HepG2 (cell line): ENCODE data around the gene GPRASP3. TPM values are rescaled to one million over a fixed set of nuclear protein-coding genes. Genes with fewer than 3 reads are reported as not detected.

Source experiments
- ATAC-seq: fragments of 200-7000 bp; cut with Tn5 transposase; 3 replicates; pipeline ENCODE4 v1.9.1; 2020; ENCODE audit warnings: mild to moderate bottlenecking, moderate library complexity
- BruUV-seq: library from RNA; stranded (reverse); fragments of 400-500 nt; replicated peaks from 2 replicates; lab custom pipeline; 2021; lab: Mats Ljungman, UMichigan
- CTCF ChIA-PET: fragments of 300-600 bp; formaldehyde crosslinking; extraction: SDS; loops from one replicate; lab custom pipeline; 2021; ENCODE audit warnings: low total read pairs, inconsistent platforms, low intra/inter-chr PET ratio; lab: Yijun Ruan, JAX
- POLR2A ChIA-PET: fragments of 350-600 bp; sonication (Branson Sonifier 250); formaldehyde crosslinking; loops from one replicate; lab custom pipeline; 2020; ENCODE audit warnings: antibody characterized with exemption, inconsistent platforms; lab: Yijun Ruan, JAX
- DNase-seq: peaks from one replicate; pipeline ENCODE4 v3.0.0-alpha.2; 2015; ENCODE audit warnings: low spot score
- FAIRE-seq: peaks from 3 replicates; lab custom pipeline; 2011; peaks lifted over from hg19 to GRCh38; lab: Jason Lieb, UNC
- H2AFZ ChIP-seq: one replicate; pipeline ENCODE4 v1.6.1; 2011; ENCODE audit warnings: low read length, inconsistent platforms
- H3K27ac ChIP-seq: fragments of 300-600 bp; 3 replicates; pipeline ENCODE4 v1.8.0; 2011; ENCODE audit warnings: mixed run types, mild to moderate bottlenecking, mixed read lengths, low read length, inconsistent platforms; ENCODE audit not compliant: insufficient read depth; ENCODE audit errors: extremely low read length
- H3K27me3 ChIP-seq, 2 experiments: fragments of 200-600 bp in 1 of 2; 2 replicates in 1 of 2; 3 replicates in 1 of 2; pipeline versions ENCODE4 v1.6.0 to v1.8.0; 2011; ENCODE audit warnings: low read length in 2 of 2, mild to moderate bottlenecking in 2 of 2, moderate library complexity in 2 of 2, inconsistent platforms in 1 of 2; ENCODE audit not compliant: insufficient read depth in 2 of 2, control insufficient read depth in 1 of 2
- H3K36me3 ChIP-seq, 2 experiments: fragments of 200-600 bp in 1 of 2; replicated peaks in 1 of 2; 2 replicates in 1 of 2; 3 replicates in 1 of 2; pipeline versions ENCODE4 v1.5.1 to v1.8.0; 2011; ENCODE audit warnings: low read length in 2 of 2, inconsistent platforms in 1 of 2; ENCODE audit not compliant: insufficient read depth in 2 of 2, control insufficient read depth in 1 of 2
- H3K4me1 ChIP-seq: 2 replicates; pipeline ENCODE4 v1.5.1; 2012; ENCODE audit warnings: low read length, inconsistent platforms; ENCODE audit not compliant: insufficient read depth
- H3K4me2 ChIP-seq: 2 replicates; pipeline ENCODE4 v1.6.0; 2011; ENCODE audit warnings: low read depth, low read length, inconsistent platforms
- H3K4me3 ChIP-seq, 3 experiments: fragments of 200-600 bp in 1 of 3; sonication (generic), shearing (Covaris generic) in 1 of 3; replicated peaks in 1 of 3; 2 replicates each; pipeline ENCODE4 v1.5.1; 2011 to 2016; ENCODE audit warnings: low read length in 3 of 3, inconsistent platforms in 2 of 3, low read depth in 2 of 3, mild to moderate bottlenecking in 2 of 3, control low read depth in 1 of 3, mixed read lengths in 1 of 3; ENCODE audit not compliant: insufficient read depth in 1 of 3
- H3K79me2 ChIP-seq: one replicate; pipeline ENCODE4 v1.6.1; 2011; ENCODE audit warnings: low read length, inconsistent platforms; ENCODE audit not compliant: insufficient read depth
- H3K9ac ChIP-seq: 2 replicates; pipeline ENCODE4 v1.6.0; 2011; ENCODE audit warnings: mild to moderate bottlenecking, low read depth, low read length, inconsistent platforms; ENCODE audit not compliant: insufficient read depth
- H3K9me3 ChIP-seq: 2 replicates; pipeline ENCODE4 v1.5.1; 2012; ENCODE audit warnings: mild to moderate bottlenecking, low read length
- H4K20me1 ChIP-seq: 2 replicates; pipeline ENCODE4 v1.6.0; 2011; ENCODE audit warnings: inconsistent platforms, mild to moderate bottlenecking, low read length, moderate library complexity; ENCODE audit not compliant: insufficient read depth
- CBX1 ChIP-seq: IDR thresholded peaks from one replicate; pipeline ENCODE4 v1.6.1; 2016; ENCODE audit warnings: antibody characterized with exemption, low read depth
- CSRNP2 ChIP-seq: sonication (generic); formaldehyde crosslinking; conservative IDR thresholded peaks from 2 replicates; pipeline ENCODE4 v1.8.0; 2022; ENCODE audit warnings: low read depth, missing genetic modification reagents
- HNF1A ChIP-seq, 2 experiments: sonication (generic) in 1 of 2; formaldehyde crosslinking in 1 of 2; IDR thresholded peaks; 2 replicates each; pipeline versions ENCODE4 v1.4.0 to v1.6.1; 2016 to 2020; ENCODE audit warnings: borderline replicate concordance in 1 of 2, low read depth in 1 of 2, mild to moderate bottlenecking in 1 of 2, missing genetic modification reagents in 1 of 2
- PAWR ChIP-seq: sonication (generic); formaldehyde crosslinking; IDR thresholded peaks from 2 replicates; pipeline ENCODE4 v1.4.0; 2020; ENCODE audit warnings: missing genetic modification reagents, mild to moderate bottlenecking, borderline replicate concordance
- POLR2AphosphoS2 ChIP-seq: IDR thresholded peaks from 2 replicates; pipeline ENCODE4 v1.6.1; 2011; ENCODE audit warnings: low read depth, low read length, improper control_type of control experiment
- SP140L ChIP-seq: sonication (generic); formaldehyde crosslinking; IDR thresholded peaks from 2 replicates; pipeline ENCODE4 v1.4.0; 2020; ENCODE audit warnings: missing genetic modification reagents, borderline replicate concordance
- ZNF740 ChIP-seq: sonication (generic); formaldehyde crosslinking; IDR thresholded peaks from 2 replicates; pipeline ENCODE4 v1.4.0; 2020; ENCODE audit warnings: missing genetic modification reagents
- WGBS: methylation state at CpG from one replicate; pipeline ENCODE4 v1.1.6; 2017; ENCODE audit warnings: low lambda C conversion rate; 5-methylcytosine and 5-hydroxymethylcytosine counted together
- in situ Hi-C: cut with HindIII; loops from 2 replicates; pipeline ENCODE4 v1.10.0; 2017; ENCODE audit warnings: low pct_unique_long_range_greater_than_20kb; ENCODE audit not compliant: extremely low pct_ligation_motif_present
- intact Hi-C: fragments of 100-400 bp; cut with micrococcal nuclease; formaldehyde crosslinking; loops from one replicate; pipeline ENCODE4 v1.10.0; 2022; ENCODE audit not compliant: unreplicated experiment
- polyA plus RNA-seq, 8 experiments: library from polyadenylated mRNA; depleted of rRNA in 3 of 8; stranded (reverse) in 7 of 8; unstranded in 1 of 8; fragments of >200 nt; fragmentation: Illumina TruSeq in 4 of 8; extraction: Trizol in 4 of 8; gene quantifications; 2 replicates each; pipeline versions ENCODE4 v1.2.1 to v1.2.3, GENCODE V29; 2011 to 2016; ENCODE audit warnings: low read depth in 4 of 8, missing spikeins in 1 of 8, mixed read lengths in 1 of 8; ENCODE audit not compliant: insufficient read depth in 1 of 8
- total RNA-seq, 5 experiments: library from RNA; depleted of rRNA; stranded (reverse); fragments of >200 nt; fragmentation: Illumina TruSeq; extraction: Trizol; gene quantifications; 2 replicates each; pipeline ENCODE4 v1.2.3, GENCODE V29; 2016; ENCODE audit warnings: low read depth in 1 of 5
- TF ChIP-seq, protein P1 (sequence below): sonication (generic); formaldehyde crosslinking; IDR thresholded peaks from 2 replicates; pipeline ENCODE4 v1.4.0; 2020; ENCODE audit warnings: mild to moderate bottlenecking, missing genetic modification reagents

Gene GPRASP3
- total and polyA plus RNA-seq, 2 of the 13 experiments (the other 11 are each of a cell fraction or from before 2014, with no cell fraction given), result 0.67 to 1.4 TPM

- TF ChIP-seq POLR2AphosphoS2, result no peak
- TF ChIP-seq PAWR (CRISPR knock-in tag), result no peak
- no peak for TF ChIP-seq ZNF740 (CRISPR knock-in tag)
- TF ChIP-seq, protein P1, sequence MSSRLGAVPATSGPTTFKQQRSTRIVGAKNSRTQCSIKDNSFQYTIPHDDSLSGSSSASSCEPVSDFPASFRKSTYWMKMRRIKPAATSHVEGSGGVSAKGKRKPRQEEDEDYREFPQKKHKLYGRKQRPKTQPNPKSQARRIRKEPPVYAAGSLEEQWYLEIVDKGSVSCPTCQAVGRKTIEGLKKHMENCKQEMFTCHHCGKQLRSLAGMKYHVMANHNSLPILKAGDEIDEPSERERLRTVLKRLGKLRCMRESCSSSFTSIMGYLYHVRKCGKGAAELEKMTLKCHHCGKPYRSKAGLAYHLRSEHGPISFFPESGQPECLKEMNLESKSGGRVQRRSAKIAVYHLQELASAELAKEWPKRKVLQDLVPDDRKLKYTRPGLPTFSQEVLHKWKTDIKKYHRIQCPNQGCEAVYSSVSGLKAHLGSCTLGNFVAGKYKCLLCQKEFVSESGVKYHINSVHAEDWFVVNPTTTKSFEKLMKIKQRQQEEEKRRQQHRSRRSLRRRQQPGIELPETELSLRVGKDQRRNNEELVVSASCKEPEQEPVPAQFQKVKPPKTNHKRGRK (CRISPR knock-in tag), result no peak
- ChIA-PET CTCF (no interaction called here), POLR2A (no interaction called here)
- no peak for ATAC-seq
- no TSS peak for BruUV-seq
- WGBS, result 36% methylated on average over 1 of the region's 1 CpG
- Histone ChIP-seq H3K9me3 (no peaks in the 10 kb centered on the region), H3K79me2 (no peaks in the 10 kb centered on the region), H3K4me1 (peaks cover 8% of the 10 kb centered on the region; the same call in 1 of the 2 replicates), H4K20me1 (no peaks in the 10 kb centered on the region), H3K9ac (no peak overlapping the region), H2AFZ (no peak overlapping the region), H3K36me3 (no peaks in the 10 kb centered on the region), H3K4me2 (no peak overlapping the region), H3K27ac (no peak overlapping the region), H3K4me3 (no peak overlapping the region), H3K27me3 (no peaks in the 10 kb centered on the region)
- FAIRE-seq, result no peak
- no peak for DNase-seq
- intact Hi-C loops, result no loop called here
- in situ Hi-C loops, result no loop called here
These were observed 2.9 kb downstream of the GPRASP3 start for GRCh38 chrX:102723456-102723855.

DNA sequence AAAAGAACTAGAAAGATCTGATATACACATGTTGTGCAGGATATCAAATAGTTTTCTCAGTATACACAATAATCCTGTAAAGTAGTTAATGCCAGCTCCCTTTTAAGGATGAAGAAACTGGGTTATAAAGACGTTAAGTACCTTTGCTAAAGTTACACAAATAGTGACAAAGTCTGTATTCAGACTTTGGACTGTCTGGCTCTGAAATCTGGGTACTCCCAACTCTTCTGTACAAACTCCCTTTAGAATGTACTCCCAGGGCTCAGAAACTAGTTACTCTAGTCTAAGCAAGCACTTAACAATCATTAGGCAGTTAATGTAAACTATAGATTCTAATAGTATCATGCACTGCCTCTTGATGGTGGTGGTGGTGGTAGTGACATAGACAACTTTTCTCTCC lies 7.2 kb downstream of the GPRASP3 start:
- in situ Hi-C loops, result no loop called here
- Histone ChIP-seq H3K36me3 (no peaks in the 10 kb centered on the region), H3K27me3 (no peaks in the 10 kb centered on the region), H3K79me2 (no peaks in the 10 kb centered on the region), H2AFZ (no peak overlapping the region), H3K27ac (no peak overlapping the region), H3K9ac (no peak overlapping the region), H4K20me1 (no peaks in the 10 kb centered on the region), H3K9me3 (no peaks in the 10 kb centered on the region), H3K4me3 (no peak overlapping the region), H3K4me2 (no peak overlapping the region), H3K4me1 (peaks cover 8% of the 10 kb centered on the region; the same call in 1 of the 2 replicates)
- FAIRE-seq (peak; percentile 58), DNase-seq (no peak), ATAC-seq (no peak; the same call in 2 of the 3 replicates)
- no TSS peak for BruUV-seq
- POLR2A ChIA-PET, result no interaction called here
- CTCF ChIA-PET, result no interaction called here
- 0% methylated on average over 1 of the region's 1 CpG for WGBS
- intact Hi-C loops, result no loop called here
- TF ChIP-seq HNF1A (IDR thresholded peaks at IDR 0.05; ENCODE audit: low read depth) (no peak), HNF1A (CRISPR knock-in tag; IDR thresholded peaks at IDR 0.05; ENCODE audit: borderline replicate concordance) (no peak), SP140L (CRISPR knock-in tag) (no peak), CBX1 (no peak), POLR2AphosphoS2 (no peak), CSRNP2 (CRISPR knock-in tag) (no peak)
